Raji (cell line): ENCODE measurements around the gene NEK10.

Experiments
- POLR2A ChIP-seq: IDR thresholded peaks from 2 replicates; pipeline ENCODE4 v1.6.1; 2011; ENCODE audit warnings: low read depth, low read length, control low read depth; ENCODE audit not compliant: insufficient read depth

NEK10 gene

GRCh38 chr3:27130796-27131195 is 238.4 kb downstream of the NEK10 start:
- TF ChIP-seq POLR2A: no peak

GRCh38 chr3:27127879-27128278 is 241.3 kb downstream of the NEK10 start:
- TF ChIP-seq POLR2A: no peak

GRCh38 chr3:27127195-27127594 is 242.0 kb downstream of the NEK10 start:
- TF ChIP-seq POLR2A: no peak

GRCh38 chr3:27125821-27126501 is 243.2 kb downstream of the NEK10 start:
- TF ChIP-seq POLR2A: no peak

GRCh38 chr3:27119639-27120038 is 249.5 kb downstream of the NEK10 start:
- TF ChIP-seq POLR2A: no peak

- no peak for TF ChIP-seq POLR2A
Measured at GRCh38 chr3:27115352-27115751, 253.8 kb downstream of the NEK10 start.

- TF ChIP-seq POLR2A: no peak
Measured at GRCh38 chr3:27114684-27115083, 254.5 kb downstream of the NEK10 start.

GRCh38 chr3:27114129-27114528 is 255.1 kb downstream of the NEK10 start:
- TF ChIP-seq POLR2A: no peak

- no peak for TF ChIP-seq POLR2A
Measured at GRCh38 chr3:27110020-27110419, 259.2 kb downstream of the NEK10 start.

GRCh38 chr3:27108322-27108721 is 260.9 kb downstream of the NEK10 start:
- TF ChIP-seq POLR2A: no peak

GRCh38 chr3:27105904-27106303 is 263.3 kb downstream of the NEK10 start:
- no peak for TF ChIP-seq POLR2A

- TF ChIP-seq POLR2A: no peak
Measured at GRCh38 chr3:27097182-27097581, 272.0 kb downstream of the NEK10 start.

- TF ChIP-seq POLR2A: no peak
Measured at GRCh38 chr3:27095553-27096222, 273.5 kb downstream of the NEK10 start.

GRCh38 chr3:27094721-27095120 is 274.5 kb downstream of the NEK10 start:
- no peak for TF ChIP-seq POLR2A

GRCh38 chr3:27093771-27094170 is 275.4 kb downstream of the NEK10 start:
- no peak for TF ChIP-seq POLR2A

- TF ChIP-seq POLR2A: no peak
Measured at GRCh38 chr3:27090275-27091041, 278.7 kb downstream of the NEK10 start.
